HG02938 (cell line): ENCODE data around the gene TGIF1.

Experiments
- ATAC-seq: cut with Tn5 transposase; IDR thresholded peaks from one replicate; pipeline ENCODE4 v1.9.1; 2021; ENCODE audit warnings: mild to moderate bottlenecking, moderate library complexity; ENCODE audit not compliant: unreplicated experiment

Gene TGIF1

GRCh38 chr18:3480827-3481573 lies 31.0 kb downstream of the TGIF1 start:
- no peak for ATAC-seq

- ATAC-seq, result peak; percentile 59
Measured at GRCh38 chr18:3481696-3482210, 31.8 kb downstream of the TGIF1 start.

DNA sequence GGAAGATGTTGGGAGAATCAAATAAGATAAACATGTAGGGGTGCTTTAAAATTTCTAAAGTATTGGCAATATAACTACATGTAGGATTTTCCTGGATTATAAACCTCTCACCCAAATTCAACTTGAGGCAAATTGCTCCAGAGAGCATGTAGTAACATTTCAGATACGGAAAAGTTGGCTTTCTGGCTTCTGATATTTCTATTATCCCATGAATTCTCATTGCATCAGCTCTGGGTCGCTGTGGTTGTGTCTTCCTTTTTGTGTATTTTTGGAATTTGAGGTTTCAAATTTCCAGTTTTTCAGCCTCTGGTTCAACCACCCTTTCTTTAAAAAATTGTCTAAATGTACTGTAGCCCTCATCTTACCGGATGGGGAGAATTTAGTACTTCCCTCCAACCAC lies 32.3 kb downstream of the TGIF1 start:
- ATAC-seq, result no peak

DNA sequence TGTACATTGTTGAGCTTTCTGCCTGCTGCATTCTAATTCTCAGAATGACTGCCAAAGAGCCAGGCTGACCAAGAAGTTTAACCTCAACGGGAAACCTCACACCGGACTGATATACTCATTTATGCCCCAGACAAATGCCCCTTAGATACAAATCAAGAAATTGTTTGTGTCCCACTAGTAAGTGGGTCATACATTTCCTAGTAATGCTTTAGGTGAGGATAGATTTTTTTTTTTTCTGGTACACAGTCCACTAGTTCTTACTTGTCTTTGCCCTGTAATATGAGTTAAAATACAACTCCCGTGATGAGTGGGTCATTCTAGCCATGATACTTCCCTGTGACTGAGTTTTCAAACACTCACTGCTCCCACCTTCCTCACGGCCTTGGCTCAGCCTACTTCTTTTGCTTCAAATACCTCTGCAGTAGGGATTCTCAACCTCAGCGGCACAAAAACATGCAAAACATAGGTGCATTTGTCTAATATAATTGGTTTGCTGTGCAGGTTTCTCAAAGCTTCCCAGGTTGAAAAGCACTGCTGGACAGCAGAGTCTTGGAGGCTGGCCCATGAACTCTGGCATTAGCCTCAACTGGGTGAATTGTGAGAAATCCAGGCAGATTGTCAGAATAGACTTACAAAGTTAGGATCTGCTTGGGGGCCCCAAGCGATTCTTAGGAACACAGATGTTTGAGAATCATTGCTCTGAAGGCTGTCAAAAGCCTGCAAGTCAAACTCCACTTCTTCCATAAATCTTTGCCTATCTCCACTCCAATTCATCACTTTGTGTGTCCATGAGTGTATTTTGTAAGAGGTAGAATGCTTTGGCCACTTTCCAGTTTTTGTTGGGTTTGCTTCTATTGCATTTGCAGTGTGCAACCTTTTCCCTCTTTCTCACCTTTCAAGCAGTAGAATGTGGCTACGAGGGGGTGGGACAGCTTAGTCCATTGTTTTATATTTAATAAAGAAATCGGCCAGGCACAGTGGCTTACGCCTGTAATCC lies 35.5 kb downstream of the TGIF1 start:
- ATAC-seq, result peak; percentile 50

GRCh38 chr18:3486512-3486911 lies 36.5 kb downstream of the TGIF1 start:
- ATAC-seq, result no peak

DNA sequence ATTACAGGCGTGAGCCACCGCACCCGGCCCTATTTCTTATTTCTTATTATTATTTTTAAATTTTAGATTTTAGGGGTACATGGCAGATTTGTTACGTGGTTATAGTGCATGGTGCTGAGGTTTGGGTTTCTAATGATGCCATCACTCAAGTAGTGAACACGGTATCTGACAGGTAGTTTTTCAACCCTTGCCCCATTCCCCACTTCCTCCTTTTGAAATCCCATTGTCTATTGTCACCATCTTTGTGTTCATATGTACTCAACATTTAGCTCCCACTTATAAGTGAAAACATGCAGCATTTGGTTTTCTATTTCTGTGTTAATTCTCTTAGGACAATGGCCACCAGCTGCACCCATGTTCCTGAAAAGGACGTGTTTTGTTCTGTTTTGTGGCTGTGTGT lies 39.5 kb downstream of the TGIF1 start:
- ATAC-seq, result no peak

DNA sequence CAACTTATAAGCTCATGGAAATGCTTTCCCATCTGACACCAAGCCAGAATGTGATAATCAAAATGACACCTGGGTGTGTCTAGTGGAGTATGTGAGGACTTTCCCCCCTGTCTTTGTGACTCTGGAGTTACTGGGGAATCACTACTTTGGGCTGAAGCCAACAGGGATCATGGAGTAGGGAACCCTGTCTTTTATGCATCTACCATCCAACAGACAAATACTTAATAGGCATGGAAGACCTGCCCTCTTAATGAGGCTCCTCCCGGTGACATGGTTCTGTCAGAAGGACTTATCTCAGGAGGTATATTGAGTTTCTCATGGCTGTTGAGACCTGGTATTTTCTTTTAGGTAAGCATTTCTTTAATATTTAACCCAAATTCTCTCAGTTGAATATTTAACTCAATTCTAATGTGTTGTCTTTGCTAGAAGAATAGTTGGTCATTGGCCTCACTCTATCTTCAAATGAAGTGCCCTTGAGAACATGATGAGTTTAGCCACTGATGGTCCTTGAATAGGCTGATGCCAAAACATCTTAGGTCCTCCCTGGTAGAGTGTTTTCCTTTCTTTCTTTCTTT lies 42.1 kb downstream of the TGIF1 start:
- no peak for ATAC-seq

GRCh38 chr18:3492721-3493120 lies 42.7 kb downstream of the TGIF1 start:
- ATAC-seq, result no peak

GRCh38 chr18:3493501-3494244 lies 43.7 kb downstream of the TGIF1 start:
- no peak for ATAC-seq

- ATAC-seq, result no peak
Measured at GRCh38 chr18:3494245-3494526, 44.2 kb downstream of the TGIF1 start.

DNA sequence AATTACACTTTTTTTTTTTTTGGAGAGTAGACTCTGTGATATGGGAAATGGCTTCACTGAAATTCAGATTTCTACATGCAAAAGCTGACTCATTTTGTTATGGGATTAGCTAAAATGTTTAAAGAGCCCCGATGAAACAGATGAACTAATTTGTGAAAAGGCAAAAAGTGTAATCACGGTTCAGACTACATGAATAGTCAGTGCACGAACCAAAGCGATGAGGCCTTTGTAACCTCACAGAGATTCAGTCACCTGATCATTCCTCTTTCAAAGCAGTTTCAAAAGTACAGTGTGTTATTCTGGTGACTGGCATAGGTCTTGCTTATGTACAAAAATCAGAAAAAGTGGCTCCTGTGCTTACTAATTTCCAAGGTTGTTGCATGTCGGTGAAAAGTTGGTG lies 44.6 kb downstream of the TGIF1 start:
- ATAC-seq, result no peak

DNA sequence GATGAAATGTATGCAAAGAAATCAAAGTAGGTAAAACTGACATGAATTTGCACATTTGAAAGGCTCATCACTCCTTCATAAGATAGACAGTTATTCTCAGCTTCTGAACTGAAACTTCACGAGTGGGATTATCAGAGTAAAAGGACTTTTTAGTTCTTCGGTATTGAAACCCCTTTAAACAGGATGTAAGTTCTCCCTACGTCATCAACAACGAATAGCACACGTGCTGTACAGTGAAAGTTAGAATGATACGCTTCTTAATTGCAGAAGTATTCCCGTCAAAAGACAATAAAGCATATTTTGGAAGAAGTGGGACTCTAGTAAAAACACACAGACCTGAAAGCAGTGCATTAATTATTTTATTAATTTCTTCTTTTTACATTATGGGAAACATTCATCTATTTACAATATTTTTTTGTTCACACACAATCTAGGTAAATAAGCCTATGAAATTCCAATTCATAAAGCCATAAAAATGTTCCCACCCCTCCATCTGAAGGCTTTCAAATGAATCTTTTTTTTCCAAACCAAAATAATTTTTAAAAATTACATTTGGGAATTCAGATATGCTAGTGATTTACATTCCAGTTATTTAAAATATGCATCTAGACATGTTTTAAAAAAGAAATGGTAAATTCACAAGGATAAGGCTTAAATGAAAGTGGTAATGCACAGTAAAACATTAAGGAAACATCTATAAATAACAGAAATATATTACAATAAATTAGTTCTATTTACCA lies 45.9 kb downstream of the TGIF1 start:
- no peak for ATAC-seq

- ATAC-seq, result no peak
Measured at GRCh38 chr18:3498698-3499471, 48.9 kb downstream of the TGIF1 start.

GRCh38 chr18:3499501-3499900 lies 49.5 kb downstream of the TGIF1 start:
- ATAC-seq, result no peak

DNA sequence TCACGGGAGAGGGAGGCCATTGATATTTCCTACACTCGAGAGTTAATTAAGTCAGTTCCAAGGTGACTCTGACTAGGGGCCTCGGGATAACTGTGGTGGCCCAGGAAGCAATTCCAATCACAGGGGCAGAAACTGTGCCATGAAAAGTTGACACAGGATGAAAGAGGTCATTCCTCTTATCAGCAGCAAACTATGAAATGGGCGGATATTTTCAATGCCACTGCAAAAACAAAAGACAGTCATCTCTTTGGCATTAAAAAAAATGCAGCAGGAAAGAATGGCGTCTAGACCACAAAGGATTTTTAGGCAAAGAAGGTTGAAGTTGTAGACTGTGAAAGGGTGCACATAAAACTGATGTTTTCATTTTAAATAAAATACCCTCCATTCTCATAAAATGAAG lies 50.0 kb downstream of the TGIF1 start:
- ATAC-seq, result no peak

- no peak for ATAC-seq
Measured at GRCh38 chr18:3502650-3503049, 52.7 kb downstream of the TGIF1 start.

GRCh38 chr18:3504637-3505036 lies 54.7 kb downstream of the TGIF1 start:
- no peak for ATAC-seq

GRCh38 chr18:3508576-3509549 lies 58.9 kb downstream of the TGIF1 start:
- no peak for ATAC-seq
